ENCODE measurements around the gene KBTBD4. TPM values are rescaled to one million over a fixed set of nuclear protein-coding genes. Genes with fewer than 3 reads are reported as not detected.

Gene KBTBD4
- total RNA-seq, 3 donors from 2014 or later (not counting 1 experiment from before 2014, with no cell fraction given): 17.7 to 24.1 (median 20.9) TPM

GRCh38 chr11:47589584-47589976 lies 10.8 kb upstream of the KBTBD4 start:
- TF ChIP-seq, protein P1, sequence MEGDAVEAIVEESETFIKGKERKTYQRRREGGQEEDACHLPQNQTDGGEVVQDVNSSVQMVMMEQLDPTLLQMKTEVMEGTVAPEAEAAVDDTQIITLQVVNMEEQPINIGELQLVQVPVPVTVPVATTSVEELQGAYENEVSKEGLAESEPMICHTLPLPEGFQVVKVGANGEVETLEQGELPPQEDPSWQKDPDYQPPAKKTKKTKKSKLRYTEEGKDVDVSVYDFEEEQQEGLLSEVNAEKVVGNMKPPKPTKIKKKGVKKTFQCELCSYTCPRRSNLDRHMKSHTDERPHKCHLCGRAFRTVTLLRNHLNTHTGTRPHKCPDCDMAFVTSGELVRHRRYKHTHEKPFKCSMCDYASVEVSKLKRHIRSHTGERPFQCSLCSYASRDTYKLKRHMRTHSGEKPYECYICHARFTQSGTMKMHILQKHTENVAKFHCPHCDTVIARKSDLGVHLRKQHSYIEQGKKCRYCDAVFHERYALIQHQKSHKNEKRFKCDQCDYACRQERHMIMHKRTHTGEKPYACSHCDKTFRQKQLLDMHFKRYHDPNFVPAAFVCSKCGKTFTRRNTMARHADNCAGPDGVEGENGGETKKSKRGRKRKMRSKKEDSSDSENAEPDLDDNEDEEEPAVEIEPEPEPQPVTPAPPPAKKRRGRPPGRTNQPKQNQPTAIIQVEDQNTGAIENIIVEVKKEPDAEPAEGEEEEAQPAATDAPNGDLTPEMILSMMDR (IDR thresholded peaks at IDR 0.05): no peak
- no peak overlapping the region for H3K4me3 ChIP-seq (ENCODE audit: low read length)
- peaks cover 4% of the 10 kb centered on the region for H3K36me3 ChIP-seq (ENCODE audit: control insufficient read depth, insufficient read depth, low read length)
- DNase-seq (no peak), ATAC-seq (no peak)
- Mint-ChIP-seq H3K36me3 (no peaks in the 10 kb centered on the region), H3K4me1 (no peaks in the 10 kb centered on the region), H3K27me3 (ENCODE audit: low read depth in 2 of 2) (peaks cover 4 to 19% of the 10 kb centered on the region in 2 donors), H3K27ac (no peak overlapping the region), H3K9me3 (no peaks in the 10 kb centered on the region), H3K4me3 (no peak overlapping the region)
- no peaks in the 10 kb centered on the region for H3K9me3 ChIP-seq (ENCODE audit: control insufficient read depth, insufficient read depth, low read length)
- WGBS (ENCODE audit: insufficient coverage): 94% methylated on average over 51 of the region's 51 CpGs
- H3K27ac ChIP-seq (ENCODE audit: low read length): no peak overlapping the region
- intact Hi-C loops (cut with micrococcal nuclease): no loop called here
- H3K4me1 ChIP-seq (ENCODE audit: control insufficient read depth, insufficient read depth, low read length): peaks cover 20% of the 10 kb centered on the region
- peaks cover 15% of the 10 kb centered on the region for H3K27me3 ChIP-seq (ENCODE audit: control insufficient read depth, insufficient read depth, low read length)

DNA sequence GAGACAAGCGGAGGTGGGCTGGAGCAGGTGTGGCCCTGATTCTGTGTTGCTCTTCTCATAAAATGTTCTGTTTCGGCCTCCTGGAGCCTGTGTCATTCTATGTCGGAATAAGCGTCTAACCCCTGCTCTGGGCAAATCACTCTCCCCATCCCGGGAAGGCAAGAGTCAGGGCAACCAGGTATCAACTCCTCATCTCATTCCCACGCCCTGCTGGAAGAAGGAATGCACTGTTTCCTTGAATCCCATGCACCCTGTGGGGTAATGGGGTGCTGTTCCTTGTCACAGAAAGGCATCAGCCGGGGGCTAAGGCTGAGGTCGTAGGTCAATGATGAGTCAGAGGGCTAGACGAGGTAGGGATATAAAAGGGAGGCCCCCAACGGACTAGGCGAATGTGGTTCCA lies 10.3 kb upstream of the KBTBD4 start:
- Mint-ChIP-seq H3K4me1 (no peaks in the 10 kb centered on the region), H3K27me3 (ENCODE audit: low read depth in 2 of 2) (peaks cover 0 to 15% of the 10 kb centered on the region in 2 donors), H3K27ac (no peak overlapping the region), H3K9me3 (no peaks in the 10 kb centered on the region), H3K4me3 (no peak overlapping the region), H3K36me3 (no peaks in the 10 kb centered on the region)
- Histone ChIP-seq H3K4me3 (ENCODE audit: low read length) (no peak overlapping the region), H3K9me3 (ENCODE audit: control insufficient read depth, insufficient read depth, low read length) (no peaks in the 10 kb centered on the region), H3K36me3 (ENCODE audit: control insufficient read depth, insufficient read depth, low read length) (peaks cover 8% of the 10 kb centered on the region), H3K27me3 (ENCODE audit: control insufficient read depth, insufficient read depth, low read length) (peaks cover 10% of the 10 kb centered on the region), H3K27ac (ENCODE audit: low read length) (no peak overlapping the region), H3K4me1 (ENCODE audit: control insufficient read depth, insufficient read depth, low read length) (peaks cover 17% of the 10 kb centered on the region)
- DNase-seq (no peak), ATAC-seq (no peak)
- 92% methylated on average over 10 of the region's 11 CpGs for WGBS (ENCODE audit: insufficient coverage)
- intact Hi-C loops (cut with micrococcal nuclease): no loop called here
- TF ChIP-seq, protein P1 (IDR thresholded peaks at IDR 0.05): no peak

DNA sequence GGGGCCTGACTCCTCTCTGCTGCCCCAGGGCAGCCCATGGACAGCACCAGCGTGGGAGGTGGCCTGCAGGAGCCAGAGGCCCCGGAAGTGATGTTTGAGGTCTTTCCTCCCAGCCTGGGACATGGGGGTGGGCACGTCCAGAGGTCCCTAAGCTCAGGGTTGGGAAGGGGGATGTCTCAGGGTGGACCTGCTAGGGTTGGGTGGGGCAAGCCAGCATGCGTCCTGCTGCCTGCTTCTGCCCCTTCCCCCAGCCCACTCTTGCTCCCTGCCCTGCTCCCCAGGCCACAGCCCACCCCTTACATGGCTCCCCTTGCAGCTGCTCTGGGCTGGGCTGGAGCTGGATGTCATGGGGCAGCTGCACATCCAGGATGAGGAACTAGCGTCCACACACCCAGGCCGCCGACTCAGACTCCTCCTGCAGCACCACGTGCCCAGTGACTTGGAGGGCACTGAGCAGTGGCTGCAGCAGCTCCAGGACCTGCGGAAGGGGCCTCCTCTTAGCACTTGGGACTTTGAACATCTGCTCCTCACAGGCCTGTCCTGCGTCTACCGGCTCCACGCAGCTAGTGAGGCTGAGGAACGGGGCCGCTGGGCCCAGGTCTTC lies 9.1 kb upstream of the KBTBD4 start:
- H3K27ac Mint-ChIP-seq: no peak overlapping the region
- WGBS (ENCODE audit: insufficient coverage): 45% methylated on average over 14 of the region's 14 CpGs
- peak in 1 of 3 donors; percentile 30 for ATAC-seq
- H3K4me3 Mint-ChIP-seq: no peak overlapping the region
- no peaks in the 10 kb centered on the region for H3K4me1 Mint-ChIP-seq
- TF ChIP-seq, protein P1 (IDR thresholded peaks at IDR 0.05): no peak
- H3K27me3 Mint-ChIP-seq (ENCODE audit: low read depth in 2 of 2): peaks cover 0 to 5% of the 10 kb centered on the region in 2 donors
- no peaks in the 10 kb centered on the region for H3K9me3 ChIP-seq (ENCODE audit: control insufficient read depth, insufficient read depth, low read length)
- peaks cover 8% of the 10 kb centered on the region for H3K4me1 ChIP-seq (ENCODE audit: control insufficient read depth, insufficient read depth, low read length)
- intact Hi-C loops (cut with micrococcal nuclease): no loop called here
- H3K36me3 Mint-ChIP-seq: no peaks in the 10 kb centered on the region
- no peak overlapping the region for H3K4me3 ChIP-seq (ENCODE audit: low read length)
- H3K9me3 Mint-ChIP-seq: no peaks in the 10 kb centered on the region
- H3K27ac ChIP-seq (ENCODE audit: low read length): no peak overlapping the region
- peaks cover 21% of the 10 kb centered on the region for H3K36me3 ChIP-seq (ENCODE audit: control insufficient read depth, insufficient read depth, low read length)
- no peak for DNase-seq
- H3K27me3 ChIP-seq (ENCODE audit: control insufficient read depth, insufficient read depth, low read length): no peaks in the 10 kb centered on the region
